HuH-7 (cell line): Measurements from ENCODE around the gene DNAJC17.

Source experiments
- DNase-seq: peaks from one replicate; pipeline ENCODE4 v3.0.0; 2011; ENCODE audit warnings: low spot score

DNAJC17 gene

DNA sequence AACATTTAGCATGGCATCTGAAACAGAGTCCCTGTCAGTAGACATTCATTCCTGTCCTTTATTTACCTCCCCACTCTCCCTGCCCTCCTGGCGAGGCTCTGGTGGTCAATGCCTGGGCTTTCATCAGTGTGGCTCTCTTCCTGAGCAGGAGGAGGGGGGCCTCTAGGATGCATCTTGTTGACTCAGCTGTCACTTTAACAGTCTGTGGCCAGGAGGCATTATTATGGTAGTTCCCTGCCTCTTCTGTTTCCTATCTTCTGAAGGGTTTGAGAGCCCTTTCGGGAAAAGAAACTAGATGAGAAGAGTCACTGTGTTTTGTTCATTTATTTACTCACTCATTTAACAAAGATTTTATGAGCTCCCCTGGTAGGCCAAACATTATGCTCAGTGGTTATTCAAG is 23.6 kb upstream of the DNAJC17 start:
- DNase-seq = no peak

DNA sequence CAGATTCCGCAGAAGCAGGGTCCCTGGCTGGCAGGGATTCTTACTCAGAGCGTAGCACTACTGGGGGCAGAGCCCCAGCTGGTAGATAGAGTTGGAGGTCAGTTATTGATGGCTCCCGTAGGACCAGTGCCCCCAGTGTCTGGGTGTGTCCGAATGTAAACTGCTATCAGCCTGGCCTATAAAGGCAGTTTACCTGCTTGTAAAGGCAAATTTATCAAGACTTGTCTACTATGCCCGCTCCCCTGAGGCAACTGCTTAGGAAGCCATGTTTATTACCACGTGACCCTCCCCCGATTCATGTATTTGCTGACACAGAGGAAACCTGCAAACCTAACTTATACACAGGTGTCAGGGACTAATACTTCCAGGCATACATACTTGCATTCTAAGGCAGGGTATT is 21.8 kb upstream of the DNAJC17 start:
- DNase-seq = no peak

DNA sequence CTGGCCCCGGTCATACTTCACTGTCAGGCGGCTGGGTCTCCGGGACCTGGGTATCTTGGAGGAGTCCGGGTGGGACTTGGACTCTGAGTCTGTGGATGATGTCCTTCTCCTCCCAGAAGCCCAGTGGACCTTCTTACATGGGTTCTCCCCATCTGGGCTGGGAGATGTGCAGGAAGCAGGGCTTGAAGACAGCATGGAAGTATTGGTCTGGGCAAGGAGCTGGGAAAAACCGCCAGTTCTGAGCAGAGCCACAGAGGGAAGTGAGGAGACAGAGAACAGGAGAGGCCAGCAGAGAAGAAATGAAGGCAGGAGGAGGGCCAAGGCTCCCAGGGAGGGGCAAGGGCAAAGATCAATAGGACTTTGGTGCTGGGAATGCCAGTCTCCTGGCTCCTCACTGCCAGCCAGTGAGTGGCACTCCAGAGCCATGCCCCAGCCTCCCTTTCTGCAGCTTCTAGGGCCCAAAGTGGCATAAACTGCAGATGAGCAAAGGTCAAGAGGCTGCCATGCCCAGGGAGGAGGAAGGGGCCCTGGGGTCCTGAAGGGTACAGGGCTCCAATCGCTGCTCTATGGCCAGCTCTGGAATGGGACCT is 21.3 kb upstream of the DNAJC17 start, which contains the start of gene PPP1R14D:
Gene PPP1R14D, minus strand, starts transcription at position 262 of the 590 bp plus-strand sequence. Its CDS starts 67 bp downstream, at position 195.
- DNase-seq = no peak

DNA sequence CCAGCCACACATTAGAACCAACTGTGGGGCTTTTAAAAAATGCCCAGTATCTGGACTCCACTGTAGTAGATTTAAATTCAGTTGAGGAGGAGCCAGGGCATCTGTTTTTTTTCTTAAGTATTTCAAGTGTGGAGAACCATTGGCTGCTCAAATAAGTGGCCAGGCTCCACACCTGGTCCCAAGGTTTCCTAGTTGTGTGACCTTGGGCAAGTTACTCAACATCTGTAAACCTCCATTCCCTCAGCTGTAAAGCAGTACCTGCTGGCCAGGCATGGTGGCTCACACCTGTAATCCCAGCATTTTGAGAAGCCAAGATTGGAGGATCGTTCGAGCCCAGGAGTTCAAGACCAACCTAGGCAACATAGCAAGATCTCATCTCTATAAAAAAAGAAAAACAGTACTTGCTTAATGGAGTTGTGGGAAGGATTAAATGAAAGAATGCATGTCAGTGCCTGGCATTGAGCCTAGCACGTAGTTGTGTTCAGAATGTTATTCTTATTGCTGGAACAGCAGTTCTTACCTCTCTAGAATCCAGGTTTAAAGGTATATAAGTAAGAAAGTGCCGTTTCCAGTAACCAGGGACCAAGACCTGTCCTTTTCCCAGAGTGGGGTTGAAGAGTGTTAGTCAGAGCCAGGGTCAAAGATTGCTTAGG is 19.3 kb upstream of the DNAJC17 start:
- DNase-seq = no peak

DNA sequence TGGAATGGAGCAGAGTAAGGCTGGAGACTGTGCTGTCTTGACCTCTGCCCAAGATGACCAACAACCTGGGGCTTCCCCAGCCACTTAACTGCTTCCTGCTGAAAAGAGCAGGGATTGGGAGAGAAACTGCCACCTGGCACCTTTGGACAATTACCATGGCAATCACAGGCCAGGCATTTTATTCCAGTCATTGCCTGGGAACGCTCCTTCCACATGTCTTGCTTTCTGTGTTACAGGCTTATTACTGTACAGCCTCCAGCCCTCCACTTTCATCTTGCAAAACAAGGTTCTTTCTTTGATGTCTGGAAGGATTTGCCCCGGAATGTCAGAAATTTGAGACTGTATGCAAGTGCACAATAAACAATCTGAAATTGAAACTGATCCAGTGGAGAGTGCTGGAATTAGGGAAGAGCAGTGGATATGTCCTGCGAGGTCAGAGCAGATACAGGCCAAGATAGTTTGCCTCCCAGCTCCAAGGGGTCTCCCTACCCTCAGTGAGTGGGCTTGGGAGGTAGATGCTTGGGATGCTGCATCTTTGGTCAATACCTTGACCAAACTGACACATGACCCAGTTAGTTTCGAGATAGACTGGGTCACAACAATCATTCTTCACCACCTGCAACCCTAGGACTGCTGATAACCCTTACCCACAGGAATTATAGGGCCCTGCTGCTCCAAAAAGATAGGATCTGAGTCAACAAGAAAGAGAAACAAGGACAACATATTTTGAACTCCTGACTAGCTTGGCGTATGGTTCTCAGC is 18.6 kb upstream of the DNAJC17 start:
- no peak for DNase-seq

DNA sequence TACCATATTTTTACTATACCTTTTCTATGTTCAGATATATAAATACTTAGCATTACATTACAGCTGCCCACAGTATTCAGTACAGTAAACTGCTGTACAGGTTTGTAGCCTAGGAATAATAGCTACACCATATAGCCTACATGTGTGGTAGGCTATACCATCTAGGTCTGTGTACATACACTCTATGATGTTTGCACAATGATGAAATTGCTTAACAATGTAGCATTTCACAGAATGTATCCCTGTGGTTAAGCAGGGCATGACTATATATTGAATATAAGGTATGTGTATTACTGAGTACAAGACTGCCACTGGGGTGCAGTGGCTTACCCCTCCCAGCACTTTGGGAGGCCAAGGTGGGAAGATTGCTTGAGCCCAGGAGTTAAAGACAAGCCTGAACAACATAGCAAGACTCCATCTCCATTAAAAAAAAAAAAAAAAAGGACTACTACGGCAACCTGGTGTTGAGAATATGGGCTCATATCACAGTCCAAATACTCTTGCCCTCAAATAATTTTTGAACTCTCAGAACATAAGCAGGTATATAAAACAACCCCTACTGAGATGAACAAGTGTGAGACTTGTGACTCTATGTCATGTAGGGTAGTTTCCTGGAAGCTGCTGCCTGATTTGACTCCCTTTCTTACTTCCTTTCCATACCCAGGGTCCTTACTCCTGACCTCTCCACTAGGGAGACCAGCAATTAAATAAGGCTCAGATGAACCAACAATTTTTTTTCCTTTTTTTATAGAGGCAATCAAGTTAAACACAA is 16.5 kb upstream of the DNAJC17 start:
- DNase-seq = no peak

DNA sequence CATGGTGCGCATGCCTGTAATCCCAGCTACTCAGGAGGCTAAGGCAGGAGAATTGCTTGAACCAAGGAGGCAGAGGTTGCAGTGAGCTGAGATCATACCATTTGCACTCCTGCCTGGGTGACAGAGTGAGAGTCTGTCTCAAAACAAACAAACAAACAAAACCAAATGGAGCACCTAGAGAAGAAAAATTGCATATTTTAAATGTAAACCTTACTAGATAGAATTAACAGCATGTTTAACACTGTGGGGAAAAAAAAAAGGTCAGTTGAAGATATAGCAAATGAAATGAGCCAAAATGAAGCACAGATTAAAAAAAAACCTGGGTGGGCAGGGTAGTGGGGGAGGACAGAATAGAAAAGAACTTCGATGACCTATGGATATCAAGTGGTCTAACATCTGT is 13.9 kb upstream of the DNAJC17 start:
- no peak for DNase-seq

DNA sequence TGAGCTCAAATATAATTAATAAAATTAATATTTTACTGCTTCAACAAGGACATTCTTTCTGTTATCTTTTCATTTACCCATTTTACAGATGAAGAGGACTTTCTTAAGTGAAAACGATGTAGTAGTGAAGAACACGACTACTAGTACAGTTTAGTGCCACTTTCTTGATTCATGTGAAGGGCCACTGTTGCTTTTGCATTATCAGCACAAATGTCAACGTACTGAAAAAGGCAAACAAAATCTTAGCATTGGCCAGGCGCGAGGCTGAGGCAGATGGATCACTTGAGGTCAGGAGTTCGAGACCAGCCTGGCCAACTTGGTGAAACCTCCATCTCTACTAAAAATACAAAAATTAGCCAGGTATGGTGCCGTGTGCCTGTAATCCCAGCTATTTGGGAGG is 11.8 kb upstream of the DNAJC17 start:
- no peak for DNase-seq

DNA sequence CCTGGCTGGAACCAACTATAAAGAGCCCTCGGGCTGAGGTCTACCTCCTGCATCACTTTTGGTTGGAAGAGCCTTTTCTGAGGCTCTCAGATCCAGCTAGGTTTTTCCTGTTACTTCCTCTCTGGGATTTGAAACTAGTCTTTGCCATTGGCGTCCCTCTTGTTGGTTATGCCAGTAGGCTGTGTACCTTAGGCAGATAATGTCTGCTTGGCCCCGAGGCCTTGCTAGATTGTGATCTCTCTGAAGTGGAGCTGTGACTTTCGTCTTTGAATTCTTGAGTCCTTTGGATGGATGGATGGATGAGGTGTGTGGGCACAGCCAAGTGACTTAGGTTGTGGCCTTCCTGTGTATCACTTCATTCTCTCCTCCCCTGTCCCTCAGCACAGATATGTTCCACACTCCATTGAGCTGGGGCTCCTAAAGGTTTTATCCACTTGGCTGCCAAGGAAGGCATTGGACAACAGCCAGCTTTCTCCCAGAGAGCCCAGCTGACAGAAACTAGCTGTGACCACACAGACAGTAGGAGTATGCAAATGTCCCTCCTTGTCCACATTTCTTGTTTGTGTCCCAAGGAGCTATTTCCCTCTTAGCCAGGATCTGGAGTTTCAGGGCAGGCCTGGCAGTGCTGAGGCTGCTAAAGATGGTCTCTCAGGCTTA is 7.9 kb upstream of the DNAJC17 start:
- no peak for DNase-seq

DNA sequence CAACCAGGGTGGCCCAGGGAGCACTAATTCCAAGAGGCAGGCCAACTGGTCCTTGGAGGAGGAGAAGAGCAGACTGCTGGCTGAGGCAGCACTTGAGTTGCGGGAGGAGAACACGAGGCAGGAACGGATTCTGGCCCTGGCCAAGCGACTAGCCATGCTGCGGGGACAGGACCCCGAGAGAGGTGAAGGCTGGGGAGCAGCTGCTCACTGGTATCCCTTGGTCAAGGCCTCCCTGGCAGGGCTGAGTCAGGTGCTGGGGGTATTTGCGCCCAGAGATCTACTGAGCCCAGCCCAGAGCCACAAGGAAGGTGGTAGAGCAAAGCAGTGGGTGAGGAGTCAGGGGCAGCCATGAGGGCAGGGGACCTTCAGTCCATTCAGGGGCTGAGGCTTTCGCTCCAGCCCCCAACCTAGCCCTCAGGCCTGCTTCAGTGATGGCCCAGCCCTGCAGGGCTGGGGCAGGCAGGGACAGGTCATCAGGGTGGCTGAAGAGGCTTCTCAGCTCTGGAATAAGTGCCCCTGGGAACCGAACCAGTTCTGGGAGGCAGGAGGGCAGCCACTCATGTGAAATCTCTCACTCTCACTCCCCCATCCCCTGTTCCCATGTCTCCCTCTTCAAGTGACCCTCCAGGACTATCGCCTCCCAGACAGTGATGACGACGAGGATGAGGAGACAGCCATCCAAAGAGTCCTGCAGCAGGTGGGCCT is 5.6 kb upstream of the DNAJC17 start:
- no peak for DNase-seq

DNA sequence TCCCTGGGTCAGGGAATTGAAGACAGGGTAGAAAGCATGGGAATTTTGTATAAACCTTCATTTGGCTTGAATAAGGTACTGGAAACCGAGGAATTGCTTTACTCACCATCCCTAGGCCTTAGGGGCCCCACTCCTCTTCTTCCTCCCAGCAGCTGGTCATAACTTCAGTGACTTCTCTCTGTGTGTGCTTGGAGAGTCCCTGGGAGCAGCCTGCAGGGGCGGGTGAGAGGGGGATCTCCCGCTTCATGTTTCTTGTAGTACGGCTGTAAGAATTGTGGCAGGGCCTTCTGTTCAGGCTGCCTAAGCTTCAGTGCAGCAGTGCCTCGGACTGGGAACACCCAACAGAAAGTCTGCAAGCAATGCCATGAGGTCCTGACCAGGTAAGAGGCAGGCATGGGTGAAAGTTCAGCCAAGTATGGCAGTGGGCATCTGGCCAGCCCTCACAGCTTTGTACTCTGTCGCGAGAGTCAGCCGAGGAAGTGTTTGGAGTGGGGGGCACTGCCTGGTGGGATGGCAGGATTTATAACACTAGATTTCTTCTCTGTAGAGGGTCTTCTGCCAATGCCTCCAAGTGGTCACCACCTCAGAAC is 1.7 kb upstream of the DNAJC17 start:
- no peak for DNase-seq

DNA sequence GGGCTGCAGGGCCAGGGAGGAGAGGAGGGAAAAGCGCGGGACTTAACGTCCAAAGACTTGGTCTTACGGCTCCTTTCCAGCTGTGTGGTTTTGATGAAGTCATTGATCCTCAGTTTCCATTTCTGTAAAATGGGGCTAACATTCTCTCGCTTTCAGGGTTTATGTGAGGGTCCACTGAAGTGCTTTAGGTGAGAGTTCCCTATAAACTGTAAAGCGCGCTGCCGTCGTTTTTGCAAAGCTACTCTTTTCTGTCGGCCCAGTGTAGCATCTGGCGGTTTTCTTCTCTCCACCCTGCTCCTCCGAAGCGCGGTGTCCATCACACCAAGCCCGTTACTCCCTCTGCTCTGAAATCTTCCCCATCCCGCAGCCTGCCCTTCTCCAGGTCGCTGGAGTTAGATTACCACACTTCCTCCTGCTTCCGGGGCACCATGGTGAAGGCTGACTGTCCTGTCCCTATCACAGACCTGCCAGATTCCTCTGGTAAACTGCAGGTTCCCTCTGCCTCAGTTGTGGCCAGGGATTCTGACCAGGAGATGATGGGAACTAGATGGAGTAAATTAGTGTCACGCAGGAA is 702 bp upstream of the DNAJC17 start:
- DNase-seq = no peak

DNA sequence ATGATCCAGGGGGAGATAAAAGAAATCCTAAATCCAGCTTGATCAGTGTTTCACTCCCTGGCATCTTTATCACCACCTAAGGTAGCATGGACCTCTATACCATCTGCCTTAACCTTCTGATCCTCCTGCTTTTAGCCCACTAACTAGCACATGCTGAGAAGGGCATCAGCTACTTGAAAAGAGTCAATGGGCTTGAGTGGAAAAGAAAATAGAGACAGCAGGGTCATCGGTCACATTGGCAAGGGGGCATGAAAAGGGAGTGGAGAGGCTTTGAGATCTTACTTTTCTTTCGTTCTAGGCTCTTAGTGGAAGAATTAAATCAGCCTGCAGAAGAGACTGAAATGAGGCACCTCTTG is 623 bp downstream of the DNAJC17 start:
- no peak for DNase-seq

DNA sequence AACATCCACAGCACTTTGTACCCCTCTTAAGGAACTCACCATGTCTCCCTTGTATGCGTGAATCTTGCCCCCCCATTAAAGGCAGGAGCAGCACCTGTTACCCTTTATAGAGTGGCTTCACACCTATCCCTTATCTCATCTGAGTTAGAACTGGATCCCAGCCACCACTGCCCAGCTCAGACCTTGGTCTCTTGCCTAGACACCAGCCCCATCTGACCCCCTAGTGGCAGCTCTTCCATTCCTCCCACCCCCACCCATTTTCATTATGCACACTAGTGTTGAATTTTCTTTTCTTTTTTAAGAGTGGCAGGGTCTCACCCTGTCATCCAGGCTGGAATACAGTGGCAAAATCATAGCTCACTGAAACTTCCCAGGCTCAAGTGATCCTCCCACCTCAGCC is 3.6 kb downstream of the DNAJC17 start:
- DNase-seq = no peak

DNA sequence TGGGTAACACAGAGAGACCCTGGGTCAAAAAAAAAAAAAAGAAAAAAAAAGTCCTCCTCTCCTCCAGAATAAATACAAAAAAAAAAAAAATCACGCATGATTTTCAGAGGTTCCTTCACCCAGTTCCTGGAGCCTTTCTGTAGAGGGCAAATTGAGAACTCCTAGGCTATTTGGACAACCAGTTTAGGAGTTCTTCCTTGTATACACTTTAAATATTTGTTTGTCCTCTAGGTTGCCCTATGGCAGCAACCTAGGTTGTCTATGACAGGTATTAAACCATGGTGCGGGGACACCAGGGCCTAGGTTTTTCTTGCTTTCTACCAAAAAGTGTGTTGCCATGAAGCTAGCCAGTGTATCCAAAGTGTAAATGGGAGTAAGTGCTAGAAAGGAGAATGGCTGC is 4.2 kb downstream of the DNAJC17 start:
- no peak for DNase-seq

DNA sequence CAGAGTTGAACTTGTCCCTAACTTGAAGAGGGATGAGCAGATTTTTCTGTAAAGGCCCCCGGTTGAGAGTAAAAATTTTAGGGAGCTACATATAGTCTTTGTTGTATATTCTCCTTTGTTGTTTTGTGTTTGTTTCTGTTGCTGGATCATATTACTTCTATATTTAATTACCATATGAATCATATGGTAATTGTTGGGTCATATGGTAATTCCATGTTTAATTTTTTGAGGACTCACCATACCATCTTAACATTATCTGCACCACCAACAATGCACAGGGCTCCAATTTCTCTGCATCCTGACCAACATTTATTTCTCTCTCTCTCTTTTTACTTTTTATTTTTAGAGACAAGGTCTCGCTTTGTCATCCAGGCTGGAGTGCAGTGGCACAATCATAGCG is 7.8 kb downstream of the DNAJC17 start:
- no peak for DNase-seq

DNA sequence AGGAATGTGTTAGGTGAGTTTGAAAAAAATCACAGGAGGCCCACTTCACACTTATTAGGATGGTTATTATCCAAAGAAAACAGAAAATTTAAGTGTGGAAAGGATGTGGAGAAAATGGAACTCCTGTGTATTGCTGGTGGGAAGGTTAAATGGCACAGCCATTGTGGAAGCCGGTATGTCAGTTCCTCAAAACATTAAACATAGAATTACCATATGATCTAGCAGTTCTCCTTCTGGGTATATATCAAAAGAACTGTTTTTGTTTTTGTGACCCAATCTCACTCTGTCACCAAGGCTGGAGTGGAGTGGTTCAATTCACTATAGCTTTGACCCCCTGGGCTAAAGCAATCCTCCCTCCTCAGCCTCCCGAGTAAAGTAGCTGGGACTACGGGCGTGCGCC is 10.8 kb downstream of the DNAJC17 start:
- no peak for DNase-seq

DNA sequence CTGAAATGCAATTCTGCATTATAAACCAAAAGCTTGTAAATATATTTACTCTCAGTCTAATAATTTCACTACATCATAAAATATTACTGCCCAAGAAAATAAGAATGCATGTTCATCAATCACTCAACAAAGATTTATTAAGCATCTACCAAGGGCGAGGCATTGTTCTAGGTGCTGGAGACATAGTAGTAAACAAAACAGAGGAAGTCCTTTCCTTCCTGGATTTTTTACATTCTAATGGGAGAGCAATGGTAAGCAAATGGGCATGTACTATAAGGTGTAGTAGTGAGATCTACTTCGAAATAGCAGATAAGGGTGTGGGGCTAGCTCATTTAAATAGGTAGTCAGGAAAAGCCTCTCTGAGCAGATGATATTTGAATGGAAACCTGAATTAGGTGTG is 11.2 kb downstream of the DNAJC17 start:
- DNase-seq = no peak

DNA sequence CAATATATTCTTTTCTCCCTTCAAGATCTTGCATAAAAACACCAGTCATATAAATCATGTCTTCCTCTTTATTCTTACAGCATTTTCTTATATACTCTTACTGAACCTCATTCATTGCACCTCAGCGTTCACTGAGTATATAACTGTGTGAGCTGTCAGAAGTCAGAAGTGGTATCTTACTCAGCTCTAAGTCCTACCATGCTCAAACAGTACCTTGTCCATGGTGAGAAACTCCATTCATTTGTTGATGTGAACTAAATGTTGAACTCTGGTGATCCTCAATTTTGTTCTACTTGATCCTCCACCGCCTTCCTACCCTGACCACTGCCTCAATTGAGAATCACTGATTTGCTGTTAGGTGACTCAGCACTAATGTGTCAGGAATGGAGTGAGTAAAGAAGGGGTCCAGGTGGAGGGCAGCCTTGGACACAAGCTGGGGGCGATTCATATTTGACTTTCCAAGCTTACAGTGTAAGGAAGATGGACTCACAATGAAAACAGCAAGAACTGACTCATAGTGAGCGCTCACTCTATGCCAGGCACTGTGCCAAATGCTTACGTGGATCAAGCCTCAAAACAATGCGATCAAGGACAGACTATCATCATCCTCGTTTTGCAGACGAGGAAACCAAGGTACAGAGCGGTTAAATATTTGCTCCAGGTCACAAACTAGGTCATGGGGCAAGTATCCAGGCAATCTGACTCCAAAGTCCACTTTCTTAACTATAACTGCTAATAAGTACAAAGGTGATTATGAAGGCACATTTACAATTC is 13.9 kb downstream of the DNAJC17 start:
- no peak for DNase-seq

DNA sequence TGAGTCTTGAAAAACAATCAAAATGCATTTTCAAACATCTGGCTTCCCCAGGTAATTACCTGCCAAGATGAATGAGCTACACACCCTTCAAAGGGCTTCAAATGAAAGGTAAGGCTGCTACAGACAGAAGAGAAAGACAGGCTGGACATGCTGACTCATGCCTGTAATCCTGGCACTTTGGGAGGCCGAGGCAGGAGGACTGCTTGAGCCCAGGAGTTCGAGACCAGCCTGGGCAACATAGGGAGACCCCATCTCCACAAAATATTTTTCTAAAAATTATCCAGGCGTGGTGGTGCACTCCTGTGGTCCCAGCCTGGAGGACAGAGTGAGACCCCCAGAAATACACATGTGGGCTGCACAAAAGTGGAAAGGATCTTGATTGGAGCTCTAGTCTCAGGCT is 14.9 kb downstream of the DNAJC17 start:
- no peak for DNase-seq
